GM10248 (cell line): ENCODE results near the gene CDIP1.

ENCODE experiments used
- CTCF ChIA-PET: fragments of 300-600 bp; sonication (Branson Sonifier 250); formaldehyde crosslinking; extraction: SDS; loops from one replicate; lab custom pipeline; 2021; ENCODE audit warnings: antibody characterized with exemption; lab: Yijun Ruan, JAX
- POLR2A ChIA-PET: fragments of 350-650 bp; sonication (Branson Sonifier 250); formaldehyde crosslinking; extraction: SDS; loops from one replicate; lab custom pipeline; 2020; ENCODE audit warnings: antibody characterized with exemption; lab: Yijun Ruan, JAX
- DNase-seq: peaks from one replicate; pipeline ENCODE4 v3.0.0; 2012; ENCODE audit errors: extremely low spot score
- CTCF ChIP-seq: IDR thresholded peaks from 2 replicates; pipeline ENCODE4 v1.5.1; 2012; ENCODE audit warnings: mild to moderate bottlenecking, low read depth; ENCODE audit errors: extremely low read depth, missing control alignments, control extremely low read depth

The CDIP1 gene

DNA sequence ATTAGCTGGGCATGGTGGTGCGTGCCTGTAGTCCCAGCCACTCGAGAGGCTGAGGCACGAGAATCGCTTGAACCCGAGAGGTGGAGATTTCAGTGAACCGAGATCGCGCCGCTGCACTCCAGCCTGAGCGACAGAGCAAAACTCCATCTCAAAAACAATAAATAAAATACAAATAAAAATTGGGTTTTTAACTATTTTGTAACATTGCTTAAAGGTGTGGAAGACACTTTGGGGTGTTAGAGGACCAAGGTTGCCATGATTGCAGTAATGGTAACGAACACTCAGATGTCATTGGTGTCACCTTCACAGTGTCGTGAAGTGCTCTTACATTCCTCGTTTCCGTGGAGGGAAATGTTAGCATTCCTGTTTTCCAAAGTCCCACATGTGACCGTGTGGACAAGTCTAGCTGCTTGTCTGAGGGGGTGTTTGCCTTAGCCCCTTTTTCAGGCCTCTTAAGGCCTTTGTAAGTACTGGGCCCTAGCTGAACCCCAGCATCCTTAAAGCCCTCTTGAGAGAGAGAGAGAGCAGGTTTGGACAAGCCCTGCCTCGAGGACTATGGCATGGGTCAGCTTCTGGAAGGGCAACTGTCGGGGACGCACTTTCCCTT, 26.2 kb upstream of the CDIP1 start:
- POLR2A ChIA-PET: no interaction called here
- TF ChIP-seq CTCF: no peak
- CTCF ChIA-PET: interaction anchor here (1.1 to 2.0 kb wide), 2 partner anchors 8 to 21 kb away, joined by 3 to 7 read pairs; partner anchors contain the start of gene C16orf96
- DNase-seq: no peak

DNA sequence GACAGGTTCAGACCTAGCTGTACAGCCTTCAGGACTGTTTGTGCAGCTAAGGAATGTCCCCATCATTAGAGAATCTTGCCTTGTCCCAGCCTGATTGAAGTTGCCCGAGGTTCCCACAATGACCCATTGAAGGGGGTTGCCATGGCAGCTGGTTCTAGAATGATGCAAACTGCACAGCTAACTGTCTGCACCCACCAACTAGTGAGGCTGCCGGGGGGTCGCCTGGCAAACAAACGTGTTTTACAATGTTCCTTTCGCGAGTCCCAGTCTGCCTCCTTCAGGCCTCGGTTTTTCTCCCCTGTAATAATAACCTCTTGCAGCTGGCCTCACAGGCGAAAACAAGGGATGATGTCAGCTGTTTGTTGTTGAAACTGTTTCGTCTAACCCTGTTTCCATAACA, 23.0 kb upstream of the CDIP1 start:
- TF ChIP-seq CTCF: no peak
- ChIA-PET CTCF (interaction anchor here (0.6 to 2.8 kb wide), 3 partner anchors 13 to 159 kb away, joined by 3 to 8 read pairs (median 4); no protein-coding TSS in a partner anchor), POLR2A (no interaction called here)
- no peak for DNase-seq

DNA sequence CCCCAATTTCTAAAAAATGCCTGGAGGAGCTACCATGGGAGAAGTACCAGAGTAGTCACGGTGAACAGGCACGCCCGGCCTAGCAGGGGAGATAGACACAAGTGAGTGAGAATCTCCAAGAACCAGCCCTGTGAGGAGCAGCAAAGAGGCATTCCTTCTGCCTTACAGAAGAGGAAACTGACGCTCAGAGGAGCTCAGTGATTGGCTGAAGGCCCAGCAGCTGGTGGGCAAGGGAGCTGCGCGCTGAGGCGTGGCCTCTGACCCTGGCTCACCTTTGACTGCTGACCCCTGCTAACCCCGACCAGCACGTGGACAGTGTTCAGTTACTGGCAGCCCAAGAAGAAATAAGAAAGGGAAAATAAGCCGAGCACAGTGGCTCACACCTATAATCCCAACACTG, 19.4 kb upstream of the CDIP1 start:
- DNase-seq: no peak
- POLR2A ChIA-PET: no interaction called here
- CTCF ChIA-PET: interaction anchor here (1.2 kb wide), 1 partner anchor 9 kb away, joined by 3 read pairs; no protein-coding TSS in a partner anchor
- TF ChIP-seq CTCF: no peak

DNA sequence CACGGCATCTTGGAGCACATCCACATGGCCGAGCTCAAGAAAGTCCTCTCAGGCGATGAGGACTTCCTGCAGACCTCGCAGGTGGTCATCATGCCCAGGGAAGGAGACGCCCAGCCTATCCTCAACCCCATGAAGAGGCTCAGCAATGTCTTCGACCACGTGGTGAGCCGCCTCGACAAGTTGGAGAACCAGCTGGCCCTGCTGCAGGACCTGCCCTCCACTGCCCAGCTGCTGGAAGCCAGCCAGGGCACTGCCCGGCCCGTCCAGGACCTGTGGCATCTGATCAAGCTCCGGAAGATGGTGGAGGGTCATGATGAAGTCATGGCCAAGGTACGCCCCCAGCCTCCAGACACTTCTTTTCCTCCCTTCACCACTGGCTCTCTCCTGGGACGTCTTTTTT, 18.0 kb upstream of the CDIP1 start:
- POLR2A ChIA-PET: interaction anchor here (1.1 kb wide), 1 partner anchor 18 kb away, joined by 3 read pairs; the partner anchor contains the start of gene CDIP1
- DNase-seq: no peak
- CTCF ChIA-PET: interaction anchor here (1.2 to 1.4 kb wide), 6 partner anchors 9 to 38 kb away, joined by 3 to 6 read pairs (median 4); partner anchors contain the start of gene CDIP1
- no peak for TF ChIP-seq CTCF

DNA sequence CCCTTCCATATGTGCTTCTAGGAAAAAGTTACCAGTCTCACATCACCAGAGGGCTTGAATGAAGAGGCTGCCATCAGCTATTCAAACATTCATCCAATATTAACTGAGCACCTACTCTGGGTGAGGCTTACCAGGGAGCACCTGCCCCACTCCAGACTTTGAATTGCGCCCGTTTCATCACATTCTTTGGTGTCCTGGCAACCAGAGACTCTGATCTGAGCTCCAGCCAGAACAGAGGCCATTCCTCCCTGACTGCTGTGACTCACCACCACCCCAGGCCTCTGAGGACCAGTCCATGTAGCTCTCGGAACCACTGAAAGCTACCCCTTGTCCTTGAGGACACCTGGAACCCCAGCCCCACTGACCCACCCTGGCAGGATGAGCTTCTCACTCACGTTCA, 17.5 kb upstream of the CDIP1 start, which contains the start of gene C16orf96:
Gene C16orf96, plus strand, starts transcription at position 229 of the 400 bp plus-strand sequence. Its CDS starts 150 bp downstream, at position 379.
- no peak for TF ChIP-seq CTCF
- POLR2A ChIA-PET: interaction anchor here (1.1 kb wide), 1 partner anchor 17 kb away, joined by 3 read pairs; the partner anchor contains the start of gene CDIP1

GRCh38 chr16:4552541-4552940, 14.0 kb upstream of the CDIP1 start:
- ChIA-PET POLR2A (no interaction called here), CTCF (interaction anchor here (1.5 to 10.4 kb wide), 3 partner anchors 16 to 45 kb away, joined by 3 to 138 read pairs (median 5); no protein-coding TSS in a partner anchor)
- DNase-seq: no peak
- TF ChIP-seq CTCF: no peak

More for the DNA sequence above, 17.5 kb upstream of the CDIP1 start, which contains the start of gene C16orf96:
- peak; percentile 5 for DNase-seq
- CTCF ChIA-PET: interaction anchor here (1.2 to 1.4 kb wide), 6 partner anchors 9 to 38 kb away, joined by 3 to 6 read pairs (median 4); partner anchors contain the start of gene CDIP1
